ENCODE data around the gene ENTHD1.

The ENTHD1 gene

GRCh38 chr22:39777716-39778454 is 115.7 kb downstream of the ENTHD1 start:
- TF ChIP-seq REST (IDR thresholded peaks at IDR 0.05; ENCODE audit: low read depth) = no peak
- TF ChIP-seq TCF12 (IDR thresholded peaks at IDR 0.05; ENCODE audit: low read depth) = no peak
- TF ChIP-seq USF1 (IDR thresholded peaks at IDR 0.05) = no peak
- TF ChIP-seq FOXM1 (IDR thresholded peaks at IDR 0.05; ENCODE audit: borderline replicate concordance, low read depth) = no peak
- no peak for TF ChIP-seq ZBTB7A (IDR thresholded peaks at IDR 0.05; ENCODE audit: low read depth)
- no peak for TF ChIP-seq EGR1 (IDR thresholded peaks at IDR 0.05)
- no peak for TF ChIP-seq TEAD4 (IDR thresholded peaks at IDR 0.05)
- no peak for TF ChIP-seq YY1 (IDR thresholded peaks at IDR 0.05; ENCODE audit: low read depth)
- no peak for TF ChIP-seq CEBPB (IDR thresholded peaks at IDR 0.05)
- no peak for TF ChIP-seq TAF1 (IDR thresholded peaks at IDR 0.05; ENCODE audit: low read depth)
- TF ChIP-seq CREB1 (IDR thresholded peaks at IDR 0.05; ENCODE audit: low read depth) = no peak
- TF ChIP-seq EP300 (IDR thresholded peaks at IDR 0.05; ENCODE audit: borderline replicate concordance) = no peak
- no peak for TF ChIP-seq MAX (IDR thresholded peaks at IDR 0.05)
- no peak for TF ChIP-seq NFIC (IDR thresholded peaks at IDR 0.05)
- TF ChIP-seq RAD21 (IDR thresholded peaks at IDR 0.05; ENCODE audit: low read depth) = no peak

GRCh38 chr22:39776295-39777009 is 117.1 kb downstream of the ENTHD1 start:
- TF ChIP-seq ZBTB7A (IDR thresholded peaks at IDR 0.05; ENCODE audit: low read depth) (no peak), TAF1 (IDR thresholded peaks at IDR 0.05; ENCODE audit: low read depth) (no peak), TEAD4 (IDR thresholded peaks at IDR 0.05) (no peak), CEBPB (IDR thresholded peaks at IDR 0.05) (no peak), CREB1 (IDR thresholded peaks at IDR 0.05; ENCODE audit: low read depth) (no peak), YY1 (IDR thresholded peaks at IDR 0.05; ENCODE audit: low read depth) (no peak), EGR1 (IDR thresholded peaks at IDR 0.05) (no peak), TCF12 (IDR thresholded peaks at IDR 0.05; ENCODE audit: low read depth) (no peak), FOXM1 (IDR thresholded peaks at IDR 0.05; ENCODE audit: borderline replicate concordance, low read depth) (no peak), REST (IDR thresholded peaks at IDR 0.05; ENCODE audit: low read depth) (no peak), RAD21 (IDR thresholded peaks at IDR 0.05; ENCODE audit: low read depth) (no peak)

- TF ChIP-seq NFIC (IDR thresholded peaks at IDR 0.05) = no peak
- no peak for TF ChIP-seq YY1 (IDR thresholded peaks at IDR 0.05; ENCODE audit: low read depth)
- TF ChIP-seq FOXM1 (IDR thresholded peaks at IDR 0.05; ENCODE audit: borderline replicate concordance, low read depth) = no peak
- no peak for TF ChIP-seq TEAD4 (IDR thresholded peaks at IDR 0.05)
Observed at GRCh38 chr22:39773976-39774539, 119.5 kb downstream of the ENTHD1 start.

- TF ChIP-seq CREB1 (IDR thresholded peaks at IDR 0.05; ENCODE audit: low read depth) = no peak
Observed at GRCh38 chr22:39773503-39773902, 120.1 kb downstream of the ENTHD1 start.

GRCh38 chr22:39771486-39771885 is 122.1 kb downstream of the ENTHD1 start:
- no peak for TF ChIP-seq RAD21 (IDR thresholded peaks at IDR 0.05; ENCODE audit: low read depth)

GRCh38 chr22:39765661-39766060 is 127.9 kb downstream of the ENTHD1 start:
- no peak for TF ChIP-seq TCF12 (IDR thresholded peaks at IDR 0.05; ENCODE audit: low read depth)
- TF ChIP-seq FOXM1 (IDR thresholded peaks at IDR 0.05; ENCODE audit: borderline replicate concordance, low read depth) = no peak
- no peak for TF ChIP-seq CREB1 (IDR thresholded peaks at IDR 0.05; ENCODE audit: low read depth)
- no peak for TF ChIP-seq RAD21 (IDR thresholded peaks at IDR 0.05; ENCODE audit: low read depth)
- TF ChIP-seq EGR1 (IDR thresholded peaks at IDR 0.05) = no peak
- no peak for TF ChIP-seq REST (IDR thresholded peaks at IDR 0.05; ENCODE audit: low read depth)
- no peak for TF ChIP-seq EP300 (IDR thresholded peaks at IDR 0.05; ENCODE audit: borderline replicate concordance)
- no peak for TF ChIP-seq TAF1 (IDR thresholded peaks at IDR 0.05; ENCODE audit: low read depth)
- TF ChIP-seq MAX (IDR thresholded peaks at IDR 0.05) = no peak
- no peak for TF ChIP-seq ZBTB7A (IDR thresholded peaks at IDR 0.05; ENCODE audit: low read depth)
- no peak for TF ChIP-seq TEAD4 (IDR thresholded peaks at IDR 0.05)
- TF ChIP-seq USF1 (IDR thresholded peaks at IDR 0.05) = no peak
- no peak for TF ChIP-seq CEBPB (IDR thresholded peaks at IDR 0.05)
- no peak for TF ChIP-seq NFIC (IDR thresholded peaks at IDR 0.05)
- TF ChIP-seq YY1 (IDR thresholded peaks at IDR 0.05; ENCODE audit: low read depth) = no peak
